Cortex of kidney (tissue), 1 donor: Measurements from ENCODE around the gene TMEM235.

Source experiments
- DNase-seq: peaks from one replicate; lab custom pipeline; 2025; lab: John Stamatoyannopoulos, UW

The TMEM235 gene

DNA sequence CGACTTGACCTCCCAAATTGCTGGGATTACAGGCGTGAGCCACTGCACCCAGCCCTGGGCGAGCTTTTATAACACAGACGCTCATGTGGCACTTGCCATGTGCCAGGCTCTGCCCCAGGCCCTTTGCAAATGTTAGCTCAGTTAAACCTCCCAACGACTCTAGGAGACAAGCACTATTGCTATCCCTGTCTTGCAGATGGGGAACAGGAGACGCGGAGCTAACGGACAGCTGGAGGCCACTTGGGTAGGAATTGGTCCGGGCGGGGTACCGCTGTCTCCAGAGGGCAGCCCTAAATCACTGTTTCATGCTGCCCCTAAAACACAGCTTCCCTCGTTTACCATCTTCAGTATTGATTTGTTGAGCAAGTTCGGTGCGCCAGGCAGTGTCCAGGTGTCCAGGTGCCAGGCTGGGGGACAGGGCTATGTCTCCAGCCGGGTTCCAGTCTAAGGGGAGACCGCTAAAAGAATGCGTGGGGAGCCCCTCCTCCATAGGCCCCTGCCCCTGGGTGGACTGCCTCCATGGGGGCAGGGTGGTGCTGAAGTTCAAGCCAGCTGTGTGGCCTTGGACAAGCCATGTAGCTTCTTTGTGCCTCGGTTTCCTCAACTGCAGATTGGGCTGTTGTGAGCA, 23.7 kb downstream of the TMEM235 start:
- no peak for DNase-seq

DNA sequence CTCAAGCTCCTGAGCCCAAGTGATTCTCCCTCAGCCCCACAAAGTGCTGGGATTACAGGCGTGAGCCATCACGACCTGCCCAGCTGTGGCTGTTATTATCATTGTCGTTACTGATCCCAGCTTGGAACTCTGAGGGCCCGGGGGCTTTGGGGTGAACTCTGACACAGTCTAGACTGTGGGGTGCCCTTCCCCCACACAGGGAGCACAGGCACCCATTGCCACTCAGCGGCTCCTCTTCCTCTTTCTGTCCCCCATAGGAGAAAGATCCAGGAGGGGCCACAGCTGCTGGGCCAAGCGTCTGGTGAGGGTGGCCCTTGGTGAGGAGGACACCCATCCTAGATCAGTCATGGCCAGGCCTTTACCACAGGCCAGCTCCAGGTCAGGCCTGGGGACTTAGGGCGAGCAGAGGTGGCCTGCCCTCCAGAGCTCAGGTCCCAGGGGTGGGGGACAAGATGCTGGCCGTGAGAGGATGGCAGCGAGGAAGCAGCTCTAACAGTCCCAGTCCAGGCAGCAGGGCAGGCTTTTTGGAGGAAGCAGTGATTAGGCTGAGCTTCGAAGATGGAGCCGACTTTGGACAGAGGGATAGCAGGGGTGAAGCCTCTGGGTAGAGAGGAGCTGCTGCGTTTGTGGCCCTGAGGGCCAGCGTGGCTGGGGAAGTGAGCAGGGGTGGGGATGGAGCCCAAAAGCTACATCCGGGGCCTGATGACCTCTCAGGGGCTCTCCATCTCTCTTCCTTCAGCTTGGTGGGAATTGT, 24.7 kb downstream of the TMEM235 start:
- DNase-seq, result no peak

DNA sequence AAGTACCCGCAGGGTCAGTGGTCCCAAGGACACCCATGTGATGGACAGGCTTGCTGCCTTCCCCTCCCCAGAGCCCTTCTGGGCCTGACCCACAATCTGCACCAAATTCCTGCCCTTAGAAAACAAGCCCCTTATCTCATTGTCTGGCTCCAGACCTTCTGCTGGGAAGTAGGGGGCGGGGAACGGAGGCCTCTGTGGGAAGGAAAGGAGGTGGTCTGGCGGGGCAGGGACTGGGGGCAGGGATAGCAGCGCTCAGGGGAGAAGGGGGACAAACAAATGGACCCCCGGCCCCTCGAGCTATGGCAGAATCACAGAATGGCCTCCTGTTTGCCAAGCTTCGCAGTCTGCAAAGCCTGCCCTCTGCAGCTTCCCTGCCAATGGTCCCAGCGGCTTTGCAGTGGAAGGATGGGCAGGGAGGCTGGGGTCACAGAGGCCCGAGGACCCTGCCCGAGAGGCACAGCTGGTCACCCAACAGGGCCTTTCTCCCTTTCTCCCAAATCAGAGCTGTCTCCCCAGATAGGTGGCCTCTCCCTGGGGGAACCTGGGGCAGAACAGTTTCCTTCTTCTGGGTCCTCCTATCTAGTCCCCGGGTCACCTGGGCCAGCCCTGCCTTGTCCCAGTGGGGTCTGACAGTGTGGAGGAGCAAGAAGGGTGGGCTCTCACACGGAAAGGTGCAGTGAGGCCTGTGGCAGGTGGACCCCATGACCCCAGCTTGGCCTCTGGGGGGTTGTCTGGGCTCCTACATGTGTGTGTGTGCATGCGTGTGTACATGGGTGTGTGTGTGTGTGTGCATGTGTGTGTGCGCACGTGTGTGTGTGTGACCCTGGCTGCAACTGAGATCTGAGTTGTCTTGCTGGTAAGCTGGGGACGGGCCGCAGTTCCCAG, 25.5 kb downstream of the TMEM235 start:
- DNase-seq, result no peak

DNA sequence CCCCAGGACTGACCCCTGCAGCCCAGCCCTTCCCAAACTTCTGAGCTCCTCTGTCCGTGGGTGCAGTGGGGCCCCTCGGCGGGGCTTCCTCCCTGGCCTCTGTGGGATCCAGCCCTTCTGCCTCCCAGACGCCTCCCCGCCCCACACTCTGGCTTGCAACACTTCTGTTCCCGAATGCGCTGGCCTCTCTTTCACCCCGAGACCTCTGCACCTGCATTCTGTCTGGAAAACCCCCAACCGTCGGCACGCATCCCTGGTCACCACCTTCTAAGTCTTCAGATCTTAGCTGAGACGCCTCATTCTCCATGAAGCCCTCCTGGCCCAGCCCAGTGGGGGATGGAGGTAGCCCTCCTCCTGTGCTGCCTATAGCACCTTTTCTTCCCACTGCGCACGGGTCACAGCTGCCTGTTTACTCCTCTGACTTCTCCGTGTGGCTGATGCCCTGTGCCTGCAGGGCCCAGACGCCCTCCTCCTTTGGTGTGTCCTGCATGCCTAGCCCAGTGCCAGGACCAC, 26.4 kb downstream of the TMEM235 start:
- no peak for DNase-seq

DNA sequence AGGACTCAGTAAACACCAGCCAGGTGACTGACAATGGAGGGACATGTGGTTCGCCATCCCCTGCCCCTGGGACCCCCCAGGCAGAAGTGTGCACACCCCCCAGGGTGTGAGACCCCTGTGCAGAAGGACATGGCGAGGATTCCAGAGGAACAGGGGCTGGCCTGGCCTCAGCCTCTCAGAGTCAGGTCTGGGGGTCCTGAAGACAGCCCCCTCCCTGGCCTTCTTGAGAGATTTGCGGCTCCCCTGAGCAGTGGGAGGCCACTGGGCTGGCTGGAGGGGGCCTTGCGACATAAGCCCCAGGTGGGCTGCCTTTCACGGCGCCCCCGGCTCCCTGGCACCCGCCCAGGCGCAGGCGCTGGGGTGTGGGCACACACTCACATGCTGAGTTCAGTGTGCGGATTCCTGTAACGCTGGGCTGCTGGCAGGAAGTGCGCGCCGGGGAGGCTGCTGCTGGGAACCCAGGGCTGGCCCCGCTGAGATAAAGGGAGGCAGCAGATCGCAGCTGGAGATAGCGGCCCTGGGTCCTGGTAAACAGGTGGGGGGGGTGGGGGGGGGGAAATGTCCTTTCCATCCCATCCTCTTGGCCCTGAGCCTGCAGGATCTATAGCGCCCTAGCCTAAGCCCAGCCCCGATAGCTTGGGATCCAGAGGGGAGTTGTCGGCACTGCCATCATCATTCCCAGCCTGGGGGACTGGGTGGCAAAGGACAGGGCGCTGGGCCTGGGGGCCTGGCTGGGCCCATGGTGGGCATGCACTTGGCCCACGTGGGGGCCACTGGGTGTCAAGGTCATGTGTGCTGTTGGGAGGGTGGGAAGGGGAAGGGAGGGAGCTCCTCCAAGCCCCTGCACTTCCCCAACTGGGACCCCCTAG, 27.1 kb downstream of the TMEM235 start:
- DNase-seq, result no peak

DNA sequence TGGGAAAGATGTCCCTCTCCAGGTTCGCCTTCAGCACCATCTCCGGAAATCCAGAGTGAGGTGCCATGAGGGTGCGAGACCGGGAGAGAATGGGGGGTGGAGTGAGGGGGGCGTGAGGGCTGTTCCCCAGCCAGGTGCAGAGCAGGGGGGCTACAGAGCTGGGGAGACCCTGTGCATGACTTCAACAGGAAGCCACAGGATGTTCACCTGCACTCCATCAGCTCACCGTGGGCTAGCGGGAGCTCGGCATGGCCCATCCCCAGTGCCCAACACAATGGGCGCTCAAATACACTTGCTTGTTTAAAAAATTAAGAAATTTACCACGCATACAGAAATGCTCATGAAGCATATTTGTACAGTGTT, 27.7 kb downstream of the TMEM235 start:
- DNase-seq, result no peak

DNA sequence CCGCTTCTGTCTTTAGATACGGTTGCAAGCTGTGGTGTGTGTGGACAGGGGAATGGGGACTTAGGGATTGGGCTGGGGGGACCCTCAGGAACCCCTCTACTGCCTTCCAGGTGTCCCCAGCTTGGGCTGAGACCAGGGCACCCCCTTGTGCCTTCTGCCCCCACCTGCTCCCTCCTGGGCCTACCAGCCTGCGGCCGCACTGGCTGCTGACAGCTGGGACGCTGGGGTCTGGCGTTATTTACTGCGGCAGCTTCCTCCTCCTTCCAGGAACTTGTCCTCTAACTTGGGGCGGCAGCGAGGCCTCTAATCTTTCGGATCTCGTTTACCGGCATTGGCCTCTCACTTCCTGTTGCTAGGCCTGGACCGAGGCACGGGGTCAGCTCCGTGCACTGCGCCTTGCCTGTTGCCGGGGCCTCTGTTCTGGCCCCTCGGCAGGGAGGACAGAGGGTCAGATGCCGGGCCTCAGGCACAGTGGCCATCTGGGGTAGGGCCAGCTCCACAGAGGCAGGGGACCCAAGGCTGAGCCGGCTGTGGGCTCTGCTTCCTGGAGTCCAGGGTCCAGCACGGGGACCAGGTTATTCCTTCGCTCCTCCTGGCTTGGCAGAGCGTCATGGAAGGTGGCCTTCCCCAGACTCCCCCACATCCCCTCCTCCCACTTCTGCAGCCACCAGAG, 31.8 kb downstream of the TMEM235 start:
- DNase-seq, result no peak

DNA sequence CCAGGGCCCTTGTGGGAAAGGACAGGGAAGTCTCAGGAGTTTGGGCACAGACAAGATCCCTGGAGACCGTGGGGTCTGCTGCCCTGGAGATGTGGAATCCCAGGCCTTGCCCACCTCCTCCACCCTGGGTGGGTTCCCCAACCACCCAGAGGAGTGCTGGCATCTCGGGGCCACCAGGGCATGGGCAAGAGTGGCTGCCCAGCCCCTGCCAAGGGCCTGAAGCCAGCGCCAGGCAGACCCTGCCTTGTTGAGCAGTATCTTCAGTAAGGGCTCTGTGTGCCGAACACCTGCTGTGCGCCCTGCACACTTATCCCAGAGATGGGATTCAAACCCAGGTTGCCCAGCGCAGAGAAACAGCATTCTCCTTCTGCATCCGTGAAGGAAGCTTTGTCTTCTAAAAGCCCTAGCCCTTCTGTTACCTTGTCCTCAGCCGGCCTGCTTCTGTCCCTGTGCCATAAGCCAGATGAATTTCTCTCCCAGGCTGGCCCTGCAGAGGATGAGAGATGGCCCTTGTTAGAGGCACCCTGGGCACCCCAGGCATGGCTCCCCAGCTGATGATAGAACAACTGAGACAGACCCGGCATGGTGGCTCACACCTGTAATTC, 32.4 kb downstream of the TMEM235 start:
- DNase-seq, result no peak

DNA sequence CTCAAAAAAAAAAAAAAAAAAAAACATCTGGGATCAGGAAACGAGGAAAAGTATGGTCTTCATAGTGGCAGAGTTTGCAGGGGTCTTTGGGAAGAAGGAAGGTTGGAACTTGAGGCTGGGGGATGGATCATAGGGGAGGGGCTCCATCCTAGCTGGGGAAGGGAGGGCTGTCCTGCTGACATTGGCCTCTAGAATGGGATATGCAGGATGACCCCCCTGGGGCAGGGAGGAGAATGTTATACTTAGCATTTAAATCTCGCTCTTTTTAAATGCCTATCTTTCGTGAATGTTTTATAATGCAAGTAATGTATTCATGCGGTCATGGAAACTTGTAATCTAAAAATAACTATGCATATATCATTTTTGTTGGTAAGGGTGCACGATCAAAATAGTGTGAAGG, 33.2 kb downstream of the TMEM235 start:
- DNase-seq, result no peak

DNA sequence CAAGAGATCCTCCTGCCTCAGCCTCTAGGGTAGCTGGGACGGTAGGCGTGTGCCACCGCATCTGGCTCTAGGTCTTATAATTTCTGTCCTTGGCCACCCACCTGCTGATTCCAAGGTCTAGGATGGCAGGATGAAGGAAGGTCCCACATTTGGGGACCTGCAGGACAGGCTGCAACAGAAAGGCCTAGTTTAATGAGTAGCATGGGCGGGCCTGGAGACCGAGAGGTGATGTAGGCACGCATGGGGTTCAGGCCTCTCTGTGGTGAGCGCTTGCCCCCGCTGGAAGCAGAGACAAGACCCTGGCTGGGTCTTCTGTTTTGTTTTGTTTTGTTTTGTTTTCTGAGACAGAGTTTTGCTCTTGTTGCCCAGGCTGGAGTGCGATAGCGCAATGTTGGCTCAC, 33.7 kb downstream of the TMEM235 start:
- DNase-seq, result no peak

DNA sequence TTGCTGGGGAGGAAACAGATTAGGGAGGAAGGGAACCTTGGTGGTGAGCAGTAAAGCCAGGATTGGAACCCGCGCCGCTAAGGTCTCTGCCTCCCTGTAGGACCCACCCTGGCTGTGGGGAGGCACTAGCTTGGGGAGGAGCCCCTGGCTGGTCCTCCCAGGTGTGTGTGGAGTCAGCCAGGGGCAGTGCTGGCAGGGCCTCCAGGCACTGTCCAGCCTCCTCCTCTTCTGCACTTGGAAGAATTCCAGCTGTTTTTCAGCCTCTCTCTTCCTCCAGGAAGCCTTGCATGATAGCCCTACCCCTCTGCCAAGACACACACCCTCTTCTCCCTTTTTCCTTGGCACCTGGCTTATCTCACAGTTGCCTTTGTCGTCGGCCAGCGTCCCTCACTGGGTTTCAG, 34.8 kb downstream of the TMEM235 start:
- no peak for DNase-seq

DNA sequence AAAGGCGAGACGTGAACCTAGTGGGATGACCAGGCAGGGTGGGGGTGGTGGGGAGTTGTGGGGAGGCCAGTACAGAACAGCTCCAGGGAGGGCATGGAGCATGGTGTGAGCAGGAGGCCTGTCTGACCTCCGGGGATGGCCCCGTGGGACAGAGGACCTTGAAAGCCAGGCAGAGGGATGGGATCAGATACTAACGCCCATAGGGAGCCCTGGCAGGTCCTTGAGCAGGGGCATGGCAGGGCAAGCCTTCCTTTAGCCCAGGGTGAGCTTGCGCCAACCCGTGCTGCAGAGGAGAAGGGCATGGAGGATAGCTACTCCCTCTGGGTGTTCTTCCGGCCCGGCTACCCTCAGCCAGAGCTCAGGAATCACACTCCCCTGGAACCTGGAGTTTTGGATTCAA, 35.3 kb downstream of the TMEM235 start:
- no peak for DNase-seq

DNA sequence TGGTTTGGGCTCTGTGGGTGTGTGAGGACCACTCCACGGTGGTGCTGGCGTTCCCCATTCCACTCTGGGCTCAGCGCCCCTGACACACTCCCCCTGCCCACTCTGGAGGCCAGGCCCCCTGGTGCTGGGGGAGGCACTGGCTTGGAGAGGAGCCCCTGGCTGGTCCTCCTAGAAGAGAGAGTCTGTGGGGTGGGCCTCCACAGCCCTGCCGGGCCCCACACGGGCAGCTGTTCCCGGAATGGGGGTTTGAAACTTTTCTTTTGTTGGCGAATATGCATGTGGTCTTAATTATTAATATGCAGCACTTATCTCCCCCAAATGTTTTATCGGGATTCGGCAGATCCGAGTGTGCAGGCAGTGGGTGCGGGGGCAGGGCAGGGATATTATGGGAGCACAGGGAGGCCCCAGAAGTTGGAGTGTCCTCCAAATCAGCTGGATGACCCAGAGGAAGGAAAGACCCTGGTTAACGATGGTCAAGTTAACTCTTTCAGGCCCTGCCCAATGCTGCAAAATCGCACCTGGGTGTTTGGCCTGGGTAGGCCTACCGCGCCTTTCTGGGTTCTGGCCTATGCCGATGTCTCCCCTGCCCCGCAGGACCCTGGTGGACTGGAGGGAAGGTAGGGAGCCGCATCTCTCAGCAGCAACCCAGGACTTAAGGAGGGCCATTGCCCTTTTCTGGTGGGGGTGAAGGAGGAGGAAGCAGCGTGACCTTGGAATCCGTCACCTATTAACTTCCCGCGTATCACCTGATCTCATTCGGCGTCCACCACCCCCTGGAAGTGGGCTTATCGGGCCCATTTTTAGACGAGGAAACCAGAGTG, 36.0 kb downstream of the TMEM235 start:
- DNase-seq, result no peak

DNA sequence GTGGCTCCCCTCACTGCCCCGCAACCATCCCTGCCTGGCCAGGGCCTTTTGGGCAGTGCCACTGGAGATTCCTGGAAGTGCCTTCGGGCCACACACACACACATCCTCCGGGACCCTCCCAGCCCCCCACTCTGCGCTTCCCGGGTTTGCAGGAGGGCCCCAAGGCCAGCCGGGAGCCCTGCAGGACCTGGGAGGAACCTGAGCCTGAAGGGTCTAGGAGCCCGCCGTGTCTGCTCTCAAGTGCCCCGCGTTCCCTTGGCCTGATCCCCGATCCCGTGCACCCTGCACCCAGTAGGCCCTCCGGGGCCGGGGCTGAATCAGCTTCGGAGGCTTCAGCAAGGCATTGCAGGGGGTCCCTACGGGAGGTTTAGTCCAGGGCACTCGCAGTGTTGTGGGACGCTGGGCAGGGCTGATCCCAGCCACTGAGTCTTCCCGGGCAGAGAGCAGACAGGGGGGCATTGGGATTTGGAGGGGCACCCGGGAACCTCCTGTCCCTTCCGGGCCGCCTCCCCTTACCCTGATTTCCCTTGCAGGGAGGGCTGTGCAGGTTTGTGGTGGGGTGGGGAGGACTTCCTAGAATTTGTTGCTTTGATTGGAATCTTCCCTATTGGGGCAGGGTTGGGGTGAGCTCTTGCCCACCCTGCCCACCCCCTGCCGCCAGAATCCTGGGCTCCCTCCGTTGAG, 36.9 kb downstream of the TMEM235 start:
- DNase-seq, result no peak

DNA sequence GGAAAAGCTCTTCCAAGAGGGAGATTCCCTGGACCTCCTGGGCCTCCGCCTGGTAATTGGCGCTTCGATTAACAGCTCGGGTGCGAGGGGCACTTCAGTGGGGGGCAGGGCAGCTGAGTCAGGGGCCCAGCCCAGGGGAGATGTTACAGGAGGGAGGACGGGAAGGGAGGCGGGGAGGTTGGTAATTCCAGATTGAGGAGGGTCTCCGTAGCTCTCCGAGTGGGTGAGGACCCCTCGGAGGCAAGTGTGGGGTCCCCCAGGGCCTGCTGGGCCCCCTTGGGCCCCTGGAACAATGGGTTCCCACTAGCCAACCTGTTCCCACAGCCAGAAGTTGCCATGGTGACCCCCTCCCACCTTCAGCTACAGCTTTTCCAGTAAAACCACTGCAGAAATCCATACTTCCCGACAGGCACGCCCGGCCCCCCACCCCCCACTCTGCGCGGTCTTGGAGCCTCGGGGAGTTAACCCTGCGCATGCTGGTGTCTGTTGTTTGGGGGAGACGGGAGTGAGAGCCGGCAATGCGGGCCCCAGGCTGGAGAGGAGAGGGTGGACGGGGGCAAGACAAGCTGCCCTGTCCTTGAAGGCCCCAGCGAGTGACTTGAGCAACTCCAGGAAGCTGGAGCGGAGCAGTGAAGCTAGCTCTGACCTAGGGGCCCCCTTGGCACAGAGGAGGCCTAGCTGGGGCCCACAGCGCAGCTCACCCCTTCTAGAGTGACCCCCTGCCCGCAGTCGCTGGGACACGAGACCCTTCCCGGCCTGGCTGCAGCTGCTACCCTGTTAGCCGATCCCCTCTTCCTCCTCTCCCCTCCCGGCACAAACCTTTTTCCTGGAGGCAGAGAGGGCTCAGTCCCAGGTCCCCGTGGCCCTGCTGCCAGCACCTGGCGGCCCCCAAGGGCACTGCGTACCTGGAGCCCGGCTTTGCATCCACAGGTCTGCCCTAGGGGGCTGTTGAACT, 37.8 kb downstream of the TMEM235 start:
- DNase-seq, result no peak

DNA sequence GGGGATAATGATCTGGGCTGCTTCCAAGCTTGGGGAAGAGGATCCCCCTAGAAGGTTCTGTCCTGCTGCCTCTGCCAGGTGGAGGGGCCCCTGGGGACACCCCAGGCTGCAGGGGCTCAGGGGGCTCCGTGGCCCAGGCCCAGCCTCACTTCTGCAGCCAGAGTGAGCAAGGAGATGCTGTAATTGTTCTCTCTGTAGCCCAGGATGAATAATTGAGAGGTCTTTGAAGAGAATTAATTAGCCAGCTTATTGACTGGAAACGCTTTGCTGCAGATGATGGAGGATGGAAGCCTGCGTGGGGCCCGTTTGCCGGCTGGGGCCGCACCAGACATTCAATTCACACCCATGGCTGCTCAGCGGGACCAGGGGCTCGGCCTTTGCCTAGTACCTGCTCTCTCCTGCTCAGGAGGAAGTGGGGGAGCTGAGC, 38.5 kb downstream of the TMEM235 start:
- DNase-seq, result no peak

DNA sequence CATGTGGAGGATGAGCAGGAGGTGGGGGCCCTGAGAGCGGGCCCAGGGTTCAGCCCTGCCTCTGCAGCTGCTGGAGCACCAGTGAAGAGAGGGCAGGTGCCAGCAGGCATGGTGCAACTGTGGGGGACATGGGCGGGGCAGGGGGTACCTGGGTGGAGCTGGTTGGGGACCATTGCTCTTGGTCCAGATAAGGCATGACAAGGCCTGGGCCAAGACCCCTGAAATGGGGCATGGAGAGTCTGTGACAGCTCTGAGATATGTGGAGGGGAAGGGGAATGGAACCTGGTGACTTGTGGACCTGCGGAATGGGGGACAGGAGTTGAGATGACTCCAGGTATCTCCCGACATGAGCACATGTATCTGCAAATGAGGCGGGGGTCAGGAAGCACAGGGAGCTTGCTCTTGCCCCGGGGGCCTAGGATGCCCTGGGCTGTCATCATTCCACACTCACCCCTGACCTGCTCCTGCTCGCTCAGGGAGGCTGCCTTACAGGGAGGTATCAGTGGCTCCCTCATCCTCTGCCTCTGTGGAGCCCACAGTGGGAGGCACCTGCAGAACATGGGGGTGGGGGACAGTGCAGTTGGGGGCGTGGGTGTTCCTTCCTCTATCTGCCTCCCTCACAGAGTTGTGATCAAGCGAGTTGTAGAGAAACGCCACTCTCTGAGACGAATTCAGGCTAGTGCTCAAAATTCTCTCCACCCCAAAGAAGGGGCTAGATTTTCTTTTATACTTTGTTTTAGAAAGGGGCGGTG, 40.2 kb downstream of the TMEM235 start:
- no peak for DNase-seq
